HepG2 (cell line): ENCODE results near the gene IL17RB. TPM values are rescaled to one million over a fixed set of nuclear protein-coding genes. Genes with fewer than 3 reads are reported as not detected.
A peak's percentile ranks its signal among the peaks of the same experiment; 100 is the strongest.

ENCODE experiments used
- ARID4A ChIP-seq: sonication (generic); formaldehyde crosslinking; IDR thresholded peaks from 2 replicates; pipeline ENCODE4 v1.5.0; 2020; ENCODE audit warnings: mild to moderate bottlenecking, missing genetic modification reagents, borderline replicate concordance
- CAMTA2 ChIP-seq: sonication (generic); formaldehyde crosslinking; IDR thresholded peaks from 2 replicates; pipeline ENCODE4 v1.4.0; 2020; ENCODE audit warnings: mild to moderate bottlenecking, missing genetic modification reagents, borderline replicate concordance
- FUBP1 ChIP-seq: sonication (generic); formaldehyde crosslinking; IDR thresholded peaks from 2 replicates; pipeline ENCODE4 v1.5.1; 2020; ENCODE audit warnings: missing genetic modification reagents, mild to moderate bottlenecking, borderline replicate concordance
- HMGA1 ChIP-seq: sonication (generic); formaldehyde crosslinking; conservative IDR thresholded peaks from 2 replicates; pipeline ENCODE4 v1.4.0; 2020; ENCODE audit warnings: missing genetic modification reagents
- HOXD1 ChIP-seq: sonication (generic); formaldehyde crosslinking; IDR thresholded peaks from 2 replicates; pipeline ENCODE4 v1.5.0; 2020; ENCODE audit warnings: missing genetic modification reagents
- NFYC ChIP-seq: IDR thresholded peaks from 2 replicates; pipeline ENCODE4 v1.6.1; 2016; ENCODE audit warnings: missing genetic modification reagents, missing compliant biosample characterization
- NR2F6 ChIP-seq, 2 experiments: IDR thresholded peaks; 2 replicates each; pipeline ENCODE4 v1.6.1; 2016; ENCODE audit warnings: antibody characterized with exemption in 1 of 2, mild to moderate bottlenecking in 1 of 2
- RBFOX2 ChIP-seq: fragments of 200-400 bp; formaldehyde crosslinking; IDR thresholded peaks from 2 replicates; pipeline ENCODE4 v1.6.1; 2017; ENCODE audit warnings: low read depth, mild to moderate bottlenecking, low read length
- TCF7 ChIP-seq: sonication (generic); IDR thresholded peaks from 2 replicates; pipeline ENCODE4 v1.6.1; 2016; ENCODE audit warnings: antibody characterized with exemption, low read depth
- TMF1 ChIP-seq: sonication (generic); formaldehyde crosslinking; IDR thresholded peaks from 2 replicates; pipeline ENCODE4 v1.8.1; 2022; ENCODE audit warnings: low read depth, missing genetic modification reagents
- ZNF124 ChIP-seq: sonication (generic); formaldehyde crosslinking; IDR thresholded peaks from 2 replicates; pipeline ENCODE4 v1.4.0; 2020; ENCODE audit warnings: missing genetic modification reagents
- ZNF225 ChIP-seq: sonication (generic); formaldehyde crosslinking; IDR thresholded peaks from 2 replicates; pipeline ENCODE4 v1.4.0; 2020; ENCODE audit warnings: mild to moderate bottlenecking, missing genetic modification reagents
- ZNF564 ChIP-seq: sonication (generic); formaldehyde crosslinking; IDR thresholded peaks from 2 replicates; pipeline ENCODE4 v1.8.1; 2023; ENCODE audit warnings: mild to moderate bottlenecking, missing genetic modification reagents
- ZNF598 ChIP-seq: sonication (generic); formaldehyde crosslinking; IDR thresholded peaks from 2 replicates; pipeline ENCODE4 v1.5.1; 2020; ENCODE audit warnings: mild to moderate bottlenecking, missing genetic modification reagents, borderline replicate concordance
- ZSCAN9 ChIP-seq: IDR thresholded peaks from 2 replicates; pipeline ENCODE4 v1.6.1; 2016; ENCODE audit warnings: borderline replicate concordance
- polyA plus RNA-seq, 8 experiments: library from polyadenylated mRNA; depleted of rRNA in 3 of 8; stranded (reverse) in 7 of 8; unstranded in 1 of 8; fragments of >200 nt; fragmentation: Illumina TruSeq in 4 of 8; extraction: Trizol in 4 of 8; gene quantifications; 2 replicates each; pipeline versions ENCODE4 v1.2.1 to v1.2.3, GENCODE V29; 2011 to 2016; ENCODE audit warnings: low read depth in 4 of 8, missing spikeins in 1 of 8, mixed read lengths in 1 of 8; ENCODE audit not compliant: insufficient read depth in 1 of 8
- total RNA-seq, 5 experiments: library from RNA; depleted of rRNA; stranded (reverse); fragments of >200 nt; fragmentation: Illumina TruSeq; extraction: Trizol; gene quantifications; 2 replicates each; pipeline ENCODE4 v1.2.3, GENCODE V29; 2016; ENCODE audit warnings: low read depth in 1 of 5

Gene IL17RB
- total and polyA plus RNA-seq, 2 of the 13 experiments (the other 11 are each of a cell fraction or from before 2014, with no cell fraction given) = 130 to 190 TPM

GRCh38 chr3:53891497-53892285, 45.3 kb downstream of the IL17RB start, which contains the start of gene SELENOK (continued):
- TF ChIP-seq HOXD1 (CRISPR knock-in tag) = peak; percentile 24; the same call in 1 of the 2 replicates
- peak; percentile 73 for TF ChIP-seq RBFOX2
- TF ChIP-seq ZNF564 = 0 out of 2 replicates have a peak, but pooled peaks have one; percentile 18
- peak; percentile 34; the same call in 1 of the 2 replicates for TF ChIP-seq CAMTA2
- TF ChIP-seq ARID4A (CRISPR knock-in tag) = peak; percentile 89; the same call in 1 of the 2 replicates
- 0 out of 2 replicates have a peak, but pooled peaks have one; percentile 11 for TF ChIP-seq ZNF598
- TF ChIP-seq TMF1 (CRISPR knock-in tag) = peak; percentile 58; the same call in 1 of the 2 replicates
- TF ChIP-seq ZSCAN9 (CRISPR knock-in tag) = 0 out of 2 replicates have a peak, but pooled peaks have one; percentile 43
- TF ChIP-seq FUBP1 = no peak
- TF ChIP-seq TCF7 = no peak
- no peak for TF ChIP-seq HMGA1 (CRISPR knock-in tag)
- TF ChIP-seq NFYC (CRISPR knock-in tag) = peak; percentile 87
- TF ChIP-seq NR2F6 (IDR thresholded peaks at IDR 0.05) = no peak
- 0 out of 2 replicates have a peak, but pooled peaks have one; percentile 3 for TF ChIP-seq NR2F6 (CRISPR knock-in tag; IDR thresholded peaks at IDR 0.05)
- TF ChIP-seq ZNF124 = peak; percentile 55; the same call in 1 of the 2 replicates
- TF ChIP-seq ZNF225 = 0 out of 2 replicates have a peak, but pooled peaks have one; percentile 14
